ENCODE measurements around the gene NUMA1. TPM values are rescaled to one million over a fixed set of nuclear protein-coding genes. Genes with fewer than 3 reads are reported as not detected.

Gene NUMA1
- total and polyA plus RNA-seq, 2 of the 13 experiments (the other 11 are each of a cell fraction or from before 2014, with no cell fraction given), result 57.3 to 60.2 TPM

- FAIRE-seq (no peak), ATAC-seq (no peak), DNase-seq (ENCODE audit: low spot score) (no peak)
- no peak overlapping the region for H3K4me2 ChIP-seq (ENCODE audit: low read depth, low read length)
- 100% methylated on average over 1 of the region's 1 CpG for WGBS (ENCODE audit: low lambda C conversion rate)
- H3K4me3 ChIP-seq (replicated peaks in 1 of 3; ENCODE audit: insufficient read depth in 1 of 3, low read depth in 2 of 3, low read length in 3 of 3), result no peak overlapping the region
- H3K27me3 ChIP-seq (ENCODE audit: control insufficient read depth in 1 of 2, insufficient read depth in 2 of 2, low read length in 2 of 2), result no peaks in the 10 kb centered on the region; a peak in 1 of 5 replicates
- no peaks in the 10 kb centered on the region for H3K9me3 ChIP-seq (ENCODE audit: low read length)
- no peak overlapping the region for H2AFZ ChIP-seq (ENCODE audit: low read length)
- CTCF ChIA-PET (ENCODE audit: low intra/inter-chr PET ratio, low total read pairs), result no interaction called here
- H3K4me1 ChIP-seq (ENCODE audit: insufficient read depth, low read length), result peaks cover 28% of the 10 kb centered on the region
- no peak overlapping the region for H3K9ac ChIP-seq (ENCODE audit: insufficient read depth, low read depth, low read length)
- peaks cover 0 to 12% of the 10 kb centered on the region in 2 experiments; a peak in 3 of 5 replicates for H3K36me3 ChIP-seq (replicated peaks in 1 of 2; ENCODE audit: control insufficient read depth in 1 of 2, insufficient read depth in 2 of 2, low read length in 2 of 2)
- no peaks in the 10 kb centered on the region for H4K20me1 ChIP-seq (ENCODE audit: insufficient read depth, low read length)
- intact Hi-C loops (cut with micrococcal nuclease; ENCODE audit: unreplicated experiment) (no loop called here), in situ Hi-C loops (cut with HindIII; ENCODE audit: extremely low pct_ligation_motif_present, low pct_unique_long_range_greater_than_20kb) (no loop called here)
- BruUV-seq (replicated peaks), result no TSS peak
- peak overlapping the region; percentile 11 for H3K27ac ChIP-seq (ENCODE audit: extremely low read length, insufficient read depth, low read length)
- H3K79me2 ChIP-seq (ENCODE audit: insufficient read depth, low read length), result peaks cover 87% of the 10 kb centered on the region
- POLR2A ChIA-PET, result interaction anchor here (1.9 kb wide), 1 partner anchor 34 kb away, joined by 8 read pairs; no protein-coding TSS in a partner anchor
- TF ChIP-seq IRF1 (CRISPR knock-in tag; IDR thresholded peaks at IDR 0.05; ENCODE audit: low read depth), result no peak
- TF ChIP-seq CENPT (CRISPR knock-in tag; IDR thresholded peaks at IDR 0.05; ENCODE audit: low read depth), result no peak
- no peak for TF ChIP-seq SP1 (IDR thresholded peaks at IDR 0.05)
- TF ChIP-seq SP1 (CRISPR knock-in tag; IDR thresholded peaks at IDR 0.05), result no peak
- no peak for TF ChIP-seq ZNF598 (CRISPR knock-in tag; IDR thresholded peaks at IDR 0.05; ENCODE audit: borderline replicate concordance)
- no peak for TF ChIP-seq XBP1 (CRISPR knock-in tag; IDR thresholded peaks at IDR 0.05)
- TF ChIP-seq CREB3 (CRISPR knock-in tag; IDR thresholded peaks at IDR 0.05), result no peak
- no peak for TF ChIP-seq TERF1 (CRISPR knock-in tag; IDR thresholded peaks at IDR 0.05)
- no peak for TF ChIP-seq ZNF674 (CRISPR knock-in tag; IDR thresholded peaks at IDR 0.05; ENCODE audit: low read depth)
- no peak for TF ChIP-seq NFKBIZ (CRISPR knock-in tag; IDR thresholded peaks at IDR 0.05)
- TF ChIP-seq ZNF800 (CRISPR knock-in tag; IDR thresholded peaks at IDR 0.05), result no peak
- TF ChIP-seq ZSCAN20 (CRISPR knock-in tag; IDR thresholded peaks at IDR 0.05; ENCODE audit: borderline replicate concordance), result no peak
- TF ChIP-seq GMEB1 (CRISPR knock-in tag; IDR thresholded peaks at IDR 0.05; ENCODE audit: borderline replicate concordance), result no peak
- no peak for TF ChIP-seq ZSCAN25 (CRISPR knock-in tag; IDR thresholded peaks at IDR 0.05)
- no peak for TF ChIP-seq HMGXB4 (CRISPR knock-in tag; IDR thresholded peaks at IDR 0.05; ENCODE audit: borderline replicate concordance in 1 of 2, low read depth in 1 of 2)
- TF ChIP-seq ZBTB42 (CRISPR knock-in tag; IDR thresholded peaks at IDR 0.05), result no peak
These were observed 5.2 kb downstream of the NUMA1 start for GRCh38 chr11:72075109-72075508.
